Esophagus mucosa (tissue), 1 donor: ENCODE results near the gene PPP6R3. TPM values are rescaled to one million over a fixed set of nuclear protein-coding genes. Genes with fewer than 3 reads are reported as not detected.
"Not testable (repeated sequence)": the region's sequence is repeated elsewhere in the genome, so short reads cannot be mapped to it uniquely, and the experiment has no call there.

Experiments
- ATAC-seq: fragments of 200-7000 bp; cut with Tn5 transposase; one replicate; pipeline ENCODE4 v1.9.1; 2020
- total RNA-seq: library from RNA; stranded (reverse); gene quantifications from one replicate; pipeline ENCODE4 v1.2.4, GENCODE V29; 2023
- donor health status: DM: yes; HTN: yes; CAD: no.

PPP6R3 gene
- 59.8 TPM for total RNA-seq

DNA sequence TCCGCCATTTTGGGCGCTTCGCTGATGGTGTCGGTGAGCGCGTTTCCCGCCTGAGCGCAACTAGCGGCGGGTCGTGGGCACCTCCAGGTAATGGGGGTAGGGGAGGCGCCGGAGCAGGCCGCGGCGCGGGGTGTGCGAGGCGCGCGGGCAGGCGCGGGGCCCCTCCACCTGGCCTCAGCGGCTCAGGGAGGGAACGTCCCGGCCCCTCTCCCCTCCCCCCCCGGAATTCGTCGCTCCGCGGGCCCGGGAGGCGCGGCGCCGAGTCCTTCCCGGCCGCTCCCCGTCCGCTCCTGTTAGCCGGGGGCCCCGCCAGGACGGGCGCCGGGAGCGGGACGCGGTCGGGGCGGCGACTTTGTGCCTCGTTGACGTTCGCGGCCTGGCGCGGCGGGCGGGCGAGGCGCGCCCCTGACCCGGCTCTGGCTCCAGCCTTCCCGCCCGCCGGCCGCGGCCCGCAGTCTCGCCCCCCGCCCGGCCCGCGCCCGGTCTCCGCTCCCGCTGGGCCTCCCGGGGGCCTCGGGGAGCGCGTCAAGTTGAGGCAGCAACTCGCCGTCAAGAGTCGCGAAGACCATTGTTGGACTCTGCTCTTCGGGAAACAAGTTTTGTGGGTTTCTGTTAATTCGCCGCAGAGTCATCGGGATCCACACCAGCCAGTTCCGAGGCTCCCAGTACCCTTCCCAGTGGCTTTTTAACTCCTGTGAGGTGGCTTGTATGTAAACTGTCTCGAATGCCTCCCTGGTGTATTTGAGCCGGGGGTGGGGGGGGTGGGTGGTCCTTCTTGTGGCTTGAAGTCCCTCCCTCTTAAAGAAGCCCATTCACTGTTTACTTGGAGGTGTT lies at the start of gene PPP6R3:
TSS of gene PPP6R3 (plus strand) at position 12 of the 834 bp plus-strand sequence. CDS start 76,913 bp downstream, outside the sequence.
- ATAC-seq = peak; percentile 58

DNA sequence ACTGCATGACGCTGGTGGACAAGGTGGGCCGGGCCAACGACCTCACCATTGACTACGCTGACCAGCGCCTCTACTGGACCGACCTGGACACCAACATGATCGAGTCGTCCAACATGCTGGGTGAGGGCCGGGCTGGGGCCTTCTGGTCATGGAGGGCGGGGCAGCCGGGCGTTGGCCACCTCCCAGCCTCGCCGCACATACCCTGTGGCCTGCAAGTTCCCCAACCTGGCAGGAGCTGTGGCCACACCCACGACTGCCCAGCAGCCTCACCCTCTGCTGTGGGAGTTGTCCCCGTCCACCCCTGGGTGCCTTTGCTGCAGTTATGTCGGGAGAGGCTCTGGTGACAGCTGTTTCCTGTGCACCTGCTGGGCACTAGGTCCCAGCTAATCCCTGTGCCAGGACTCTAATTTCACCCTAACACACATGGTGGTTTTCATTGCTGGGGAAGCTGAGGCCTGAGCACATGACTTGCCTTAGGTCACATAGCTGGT lies 49.0 kb upstream of the PPP6R3 start:
- peak; percentile 78 for ATAC-seq

DNA sequence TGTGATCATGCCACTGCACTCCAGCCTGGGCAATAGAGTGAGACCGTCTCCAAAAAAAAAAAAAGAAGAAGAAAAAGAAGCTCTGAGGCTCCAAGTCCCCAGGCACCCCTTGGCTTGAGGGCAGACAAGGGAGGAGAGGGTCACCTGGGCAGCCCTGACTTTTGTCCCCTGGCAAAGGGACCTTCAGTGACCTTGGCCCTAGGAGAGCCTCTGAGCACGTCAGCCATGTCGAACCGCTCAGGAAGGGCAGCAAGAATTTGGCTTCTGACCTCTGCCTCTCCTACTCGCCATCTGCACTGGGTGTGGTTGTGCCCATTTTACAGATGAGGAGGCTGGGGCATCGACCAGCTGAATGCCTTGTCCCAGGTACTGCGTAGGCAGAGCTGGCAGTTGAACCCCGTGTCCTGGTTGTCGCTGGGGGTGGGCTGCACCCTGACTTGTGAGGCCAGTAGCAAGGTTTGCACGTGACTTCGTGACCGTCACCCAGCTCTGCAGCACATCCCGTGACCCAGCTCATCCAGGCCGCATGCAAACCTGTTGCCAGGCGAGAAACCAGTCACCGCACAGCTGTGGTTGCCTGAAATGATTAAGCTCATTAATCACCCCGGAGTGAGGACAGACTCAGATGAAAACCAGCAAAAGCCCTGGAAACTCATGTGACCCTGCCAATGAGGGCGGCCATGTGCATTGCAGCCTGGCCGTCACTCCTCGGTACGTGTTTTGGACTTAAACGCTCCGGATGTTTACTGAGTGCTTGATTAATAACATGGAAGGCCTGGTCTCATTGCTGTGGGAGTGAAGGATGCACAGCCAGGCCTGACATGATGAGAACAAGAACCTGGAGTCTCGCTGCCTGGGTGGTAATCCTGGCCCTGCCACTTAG lies 47.7 kb upstream of the PPP6R3 start:
- no peak for ATAC-seq

DNA sequence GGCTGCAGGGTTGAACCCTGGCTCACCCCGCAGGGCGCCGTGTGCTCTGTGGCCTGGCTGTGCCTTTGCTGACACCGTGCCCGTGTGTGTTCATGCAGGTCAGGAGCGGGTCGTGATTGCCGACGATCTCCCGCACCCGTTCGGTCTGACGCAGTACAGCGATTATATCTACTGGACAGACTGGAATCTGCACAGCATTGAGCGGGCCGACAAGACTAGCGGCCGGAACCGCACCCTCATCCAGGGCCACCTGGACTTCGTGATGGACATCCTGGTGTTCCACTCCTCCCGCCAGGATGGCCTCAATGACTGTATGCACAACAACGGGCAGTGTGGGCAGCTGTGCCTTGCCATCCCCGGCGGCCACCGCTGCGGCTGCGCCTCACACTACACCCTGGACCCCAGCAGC lies 47.0 kb upstream of the PPP6R3 start:
- ATAC-seq = no peak

DNA sequence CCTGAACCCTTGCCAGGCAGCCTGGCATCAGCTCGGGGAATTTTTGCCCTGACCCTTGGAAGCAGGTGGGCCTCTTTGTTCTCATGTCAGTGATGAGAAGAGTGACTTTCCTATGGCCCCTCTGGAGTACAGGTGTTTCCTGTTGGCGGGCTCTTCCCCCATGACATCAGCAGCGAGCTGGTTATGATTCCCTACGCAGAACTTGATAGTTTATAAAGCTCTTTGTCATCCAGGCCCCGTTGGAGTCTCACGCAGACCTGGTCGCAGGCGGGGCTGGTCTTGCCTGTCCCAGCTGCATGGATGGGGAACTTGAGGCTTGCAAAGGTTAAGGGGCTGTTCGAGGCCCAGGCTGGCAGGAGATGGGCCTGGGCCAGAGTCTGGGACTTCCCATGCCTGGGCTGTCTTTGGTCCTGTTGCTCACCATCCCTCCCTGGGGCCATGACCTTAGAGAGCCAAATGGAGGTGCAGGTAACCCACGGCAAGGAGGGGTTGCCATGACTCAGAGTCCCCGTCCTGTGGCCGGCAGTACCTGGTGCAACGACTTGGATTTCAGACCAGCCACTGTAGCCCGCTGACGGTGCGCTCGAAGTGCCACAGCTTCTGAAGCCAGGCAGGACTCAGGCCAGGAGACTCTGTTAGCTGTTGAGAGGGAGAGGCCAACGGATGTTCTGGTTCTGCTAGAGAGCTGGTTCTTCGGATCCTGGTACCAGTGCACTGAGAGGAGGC lies 45.9 kb upstream of the PPP6R3 start:
- ATAC-seq = no peak

DNA sequence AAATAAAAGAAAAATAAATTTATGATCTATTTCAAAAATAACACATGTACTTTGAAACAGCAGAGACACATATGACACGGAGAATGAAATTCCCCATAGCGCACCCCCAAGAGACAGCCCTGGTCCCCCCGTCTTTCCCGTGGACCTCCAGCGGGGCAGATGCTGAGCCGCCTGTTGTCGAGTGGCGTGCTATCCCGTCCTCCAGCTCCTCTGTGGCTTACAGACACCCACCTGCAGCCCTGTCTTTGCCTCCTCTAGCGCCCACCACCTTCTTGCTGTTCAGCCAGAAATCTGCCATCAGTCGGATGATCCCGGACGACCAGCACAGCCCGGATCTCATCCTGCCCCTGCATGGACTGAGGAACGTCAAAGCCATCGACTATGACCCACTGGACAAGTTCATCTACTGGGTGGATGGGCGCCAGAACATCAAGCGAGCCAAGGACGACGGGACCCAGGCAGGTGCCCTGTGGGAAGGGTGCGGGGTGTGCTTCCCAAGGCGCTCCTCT lies 44.4 kb upstream of the PPP6R3 start:
- ATAC-seq = no peak

DNA sequence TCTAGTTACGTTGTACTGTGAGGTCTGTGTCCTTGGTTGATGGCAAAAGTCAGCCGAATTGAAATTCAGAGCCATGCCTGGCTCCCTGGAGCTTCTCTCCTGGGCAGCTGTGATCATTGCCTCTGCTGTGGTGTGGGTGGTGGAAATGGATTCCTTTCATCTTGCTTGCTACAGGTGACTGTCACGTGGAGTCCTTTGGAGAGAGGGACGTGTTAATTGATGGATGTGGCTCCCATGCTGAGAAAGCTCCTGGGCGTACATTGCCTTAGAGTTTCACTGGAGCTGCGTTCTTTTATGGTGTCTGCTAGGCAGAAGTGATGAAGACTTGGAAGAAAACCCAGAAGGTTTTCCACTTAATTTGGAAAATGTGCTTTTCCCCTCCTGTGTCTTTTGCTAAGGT lies 41.9 kb upstream of the PPP6R3 start:
- ATAC-seq = no peak

GRCh38 chr11:68420171-68420570 lies 40.4 kb upstream of the PPP6R3 start:
- ATAC-seq = no peak

DNA sequence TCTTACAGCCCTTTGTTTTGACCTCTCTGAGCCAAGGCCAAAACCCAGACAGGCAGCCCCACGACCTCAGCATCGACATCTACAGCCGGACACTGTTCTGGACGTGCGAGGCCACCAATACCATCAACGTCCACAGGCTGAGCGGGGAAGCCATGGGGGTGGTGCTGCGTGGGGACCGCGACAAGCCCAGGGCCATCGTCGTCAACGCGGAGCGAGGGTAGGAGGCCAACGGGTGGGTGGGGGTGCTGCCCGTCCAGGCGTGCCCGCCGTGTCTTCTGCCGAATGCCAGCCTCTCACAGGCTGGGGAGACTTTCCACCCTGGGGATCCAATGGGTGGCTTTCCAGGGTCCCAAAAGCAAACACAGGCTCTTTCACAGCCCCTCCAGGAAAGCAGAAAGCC lies 37.1 kb upstream of the PPP6R3 start:
- no peak for ATAC-seq

GRCh38 chr11:68424101-68424632 lies 36.4 kb upstream of the PPP6R3 start:
- ATAC-seq = no peak

- ATAC-seq = no peak
These were observed 35.3 kb upstream of the PPP6R3 start for GRCh38 chr11:68424981-68425865.

GRCh38 chr11:68425866-68426380 lies 34.6 kb upstream of the PPP6R3 start:
- ATAC-seq = no peak

GRCh38 chr11:68429661-68430060 lies 30.9 kb upstream of the PPP6R3 start:
- no peak for ATAC-seq

GRCh38 chr11:68430384-68430783 lies 30.2 kb upstream of the PPP6R3 start:
- ATAC-seq = no peak

- ATAC-seq = no peak
These were observed 29.8 kb upstream of the PPP6R3 start for GRCh38 chr11:68430801-68431200.

DNA sequence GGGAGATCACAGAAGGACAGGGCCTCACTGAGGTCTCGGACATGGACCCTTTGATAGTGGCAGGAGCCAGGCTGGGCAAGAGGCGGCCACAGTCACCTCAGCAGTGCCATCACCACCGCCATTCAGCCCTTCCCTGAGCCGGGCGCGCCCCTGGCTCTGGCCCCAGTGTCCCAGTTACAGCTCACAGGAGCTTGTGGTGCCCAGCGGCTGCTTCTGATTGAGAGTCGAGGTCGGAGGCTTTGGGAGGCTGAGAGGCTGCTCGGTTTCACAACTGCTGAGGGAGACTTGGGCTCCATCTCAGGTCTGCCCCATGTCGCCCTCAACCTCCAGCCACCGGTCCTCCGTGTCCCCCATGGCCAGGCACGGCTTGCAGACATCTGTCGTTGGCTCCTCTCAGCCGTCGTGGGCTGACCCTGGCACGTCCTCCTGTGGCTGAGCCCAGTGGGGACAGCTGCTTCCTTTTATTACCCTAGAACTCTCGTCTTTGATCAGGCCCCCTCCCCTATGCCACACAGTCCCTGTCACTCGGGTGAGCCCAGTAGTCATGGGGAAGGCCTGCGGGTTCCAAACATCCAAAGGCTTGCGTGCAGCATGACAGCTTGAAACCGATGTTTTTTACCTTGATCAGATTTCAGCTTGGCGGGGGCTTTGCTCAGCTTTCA lies 28.4 kb upstream of the PPP6R3 start:
- ATAC-seq = no peak

- ATAC-seq = no peak
These were observed 27.7 kb upstream of the PPP6R3 start for GRCh38 chr11:68432874-68433273.

DNA sequence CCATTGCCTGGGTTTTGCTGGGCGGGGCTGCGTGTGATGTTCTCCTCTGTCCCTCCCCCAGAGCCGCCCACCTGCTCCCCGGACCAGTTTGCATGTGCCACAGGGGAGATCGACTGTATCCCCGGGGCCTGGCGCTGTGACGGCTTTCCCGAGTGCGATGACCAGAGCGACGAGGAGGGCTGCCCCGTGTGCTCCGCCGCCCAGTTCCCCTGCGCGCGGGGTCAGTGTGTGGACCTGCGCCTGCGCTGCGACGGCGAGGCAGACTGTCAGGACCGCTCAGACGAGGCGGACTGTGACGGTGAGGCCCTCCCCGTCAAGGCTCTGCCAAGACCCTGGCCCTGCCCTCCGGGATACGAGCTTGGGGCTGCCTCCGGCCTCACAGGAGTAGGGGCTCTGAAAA lies 27.0 kb upstream of the PPP6R3 start:
- no peak for ATAC-seq

DNA sequence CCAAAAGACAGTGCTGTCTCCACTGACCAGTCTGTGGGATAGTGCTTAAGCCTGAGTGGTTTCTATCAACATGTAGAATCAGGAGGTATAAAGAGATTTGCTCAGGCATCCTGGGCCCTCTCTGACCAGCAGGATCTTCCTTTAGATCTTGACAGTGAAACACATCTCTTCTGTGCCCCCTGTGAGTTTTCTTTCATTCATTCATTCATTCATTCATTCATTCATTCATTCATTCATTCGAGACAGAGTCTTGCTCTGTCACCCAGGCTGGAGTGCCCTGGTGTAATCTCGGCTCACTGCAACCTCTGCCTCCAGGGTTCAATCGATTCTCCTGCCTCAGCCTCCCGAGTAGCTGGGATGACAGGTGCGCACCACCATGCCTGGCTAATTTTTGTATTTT lies 26.4 kb upstream of the PPP6R3 start:
- ATAC-seq = not testable (repeated sequence)

- no peak for ATAC-seq
These were observed 24.2 kb upstream of the PPP6R3 start for GRCh38 chr11:68436162-68436888.
